HG02938 (cell line): ENCODE results near the gene BICC1.

Source experiments
- ATAC-seq: cut with Tn5 transposase; IDR thresholded peaks from one replicate; pipeline ENCODE4 v1.9.1; 2021; ENCODE audit warnings: mild to moderate bottlenecking, moderate library complexity; ENCODE audit not compliant: unreplicated experiment

BICC1 gene

GRCh38 chr10:58698777-58699356 is 186.2 kb downstream of the BICC1 start:
- no peak for ATAC-seq

GRCh38 chr10:58700591-58700990 is 187.9 kb downstream of the BICC1 start:
- ATAC-seq, result no peak

- no peak for ATAC-seq
These were observed 188.9 kb downstream of the BICC1 start for GRCh38 chr10:58701405-58702135.

GRCh38 chr10:58704226-58704625 is 191.6 kb downstream of the BICC1 start:
- ATAC-seq, result no peak

GRCh38 chr10:58704671-58705141 is 192.0 kb downstream of the BICC1 start:
- ATAC-seq, result no peak

- no peak for ATAC-seq
These were observed 194.2 kb downstream of the BICC1 start for GRCh38 chr10:58706836-58707235.

- no peak for ATAC-seq
These were observed 199.5 kb downstream of the BICC1 start for GRCh38 chr10:58712141-58712540.

- ATAC-seq, result no peak
These were observed 200.3 kb downstream of the BICC1 start for GRCh38 chr10:58712982-58713381.

GRCh38 chr10:58714409-58714808 is 201.7 kb downstream of the BICC1 start:
- no peak for ATAC-seq

GRCh38 chr10:58715061-58715460 is 202.4 kb downstream of the BICC1 start:
- no peak for ATAC-seq

- ATAC-seq, result no peak
These were observed 205.9 kb downstream of the BICC1 start for GRCh38 chr10:58718596-58718995.

- ATAC-seq, result no peak
These were observed 209.1 kb downstream of the BICC1 start for GRCh38 chr10:58721601-58722281.

GRCh38 chr10:58723186-58723585 is 210.5 kb downstream of the BICC1 start:
- ATAC-seq, result no peak

- no peak for ATAC-seq
These were observed 211.3 kb downstream of the BICC1 start for GRCh38 chr10:58723966-58724365.

- no peak for ATAC-seq
These were observed 212.1 kb downstream of the BICC1 start for GRCh38 chr10:58724781-58725180.

GRCh38 chr10:58725901-58726300 is 213.2 kb downstream of the BICC1 start:
- ATAC-seq, result no peak

GRCh38 chr10:58727633-58728032 is 215.0 kb downstream of the BICC1 start:
- ATAC-seq, result no peak

GRCh38 chr10:58731276-58731675 is 218.6 kb downstream of the BICC1 start:
- no peak for ATAC-seq

GRCh38 chr10:58733436-58733835 is 220.8 kb downstream of the BICC1 start:
- no peak for ATAC-seq

- ATAC-seq, result no peak
These were observed 221.4 kb downstream of the BICC1 start for GRCh38 chr10:58734116-58734515.

- no peak for ATAC-seq
These were observed 222.0 kb downstream of the BICC1 start for GRCh38 chr10:58734664-58735063.

GRCh38 chr10:58735087-58735486 is 222.4 kb downstream of the BICC1 start:
- no peak for ATAC-seq
